Astrocyte (in vitro differentiated cells and primary cell): ENCODE results near the gene TRDN.

Experiments
- EZH2 ChIP-seq: IDR thresholded peaks from 2 replicates; pipeline ENCODE4 v1.6.1; 2012; ENCODE audit warnings: mild to moderate bottlenecking, low read length, inconsistent platforms; ENCODE audit not compliant: insufficient read depth
- TF ChIP-seq, protein P1 (sequence below): IDR thresholded peaks from 2 replicates; pipeline ENCODE4 v1.5.1; 2011; ENCODE audit warnings: low read depth, mild to moderate bottlenecking, inconsistent platforms, low read length, moderate library complexity; ENCODE audit not compliant: insufficient read depth

DNA sequence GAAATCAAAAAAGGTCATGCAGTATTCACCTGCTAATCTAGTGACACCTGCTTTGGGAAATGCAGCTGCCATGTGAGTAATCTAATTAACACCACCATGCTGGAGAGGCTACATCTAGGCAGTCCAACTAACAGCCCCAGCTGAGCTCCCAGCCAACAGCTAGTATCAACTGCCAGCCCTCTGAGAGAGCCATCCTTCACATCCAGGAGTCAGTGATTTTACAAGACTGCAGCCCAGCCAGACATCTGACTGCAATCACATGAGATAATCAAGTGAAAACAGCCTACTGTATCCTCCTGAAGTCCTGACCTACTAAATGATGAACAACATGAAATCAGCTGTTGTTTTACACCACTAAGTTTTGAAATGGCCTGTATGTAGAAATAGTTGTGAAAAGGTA is 298.4 kb downstream of the TRDN start:
- TF ChIP-seq, protein P1, sequence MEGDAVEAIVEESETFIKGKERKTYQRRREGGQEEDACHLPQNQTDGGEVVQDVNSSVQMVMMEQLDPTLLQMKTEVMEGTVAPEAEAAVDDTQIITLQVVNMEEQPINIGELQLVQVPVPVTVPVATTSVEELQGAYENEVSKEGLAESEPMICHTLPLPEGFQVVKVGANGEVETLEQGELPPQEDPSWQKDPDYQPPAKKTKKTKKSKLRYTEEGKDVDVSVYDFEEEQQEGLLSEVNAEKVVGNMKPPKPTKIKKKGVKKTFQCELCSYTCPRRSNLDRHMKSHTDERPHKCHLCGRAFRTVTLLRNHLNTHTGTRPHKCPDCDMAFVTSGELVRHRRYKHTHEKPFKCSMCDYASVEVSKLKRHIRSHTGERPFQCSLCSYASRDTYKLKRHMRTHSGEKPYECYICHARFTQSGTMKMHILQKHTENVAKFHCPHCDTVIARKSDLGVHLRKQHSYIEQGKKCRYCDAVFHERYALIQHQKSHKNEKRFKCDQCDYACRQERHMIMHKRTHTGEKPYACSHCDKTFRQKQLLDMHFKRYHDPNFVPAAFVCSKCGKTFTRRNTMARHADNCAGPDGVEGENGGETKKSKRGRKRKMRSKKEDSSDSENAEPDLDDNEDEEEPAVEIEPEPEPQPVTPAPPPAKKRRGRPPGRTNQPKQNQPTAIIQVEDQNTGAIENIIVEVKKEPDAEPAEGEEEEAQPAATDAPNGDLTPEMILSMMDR, result no peak
- TF ChIP-seq EZH2, result no peak
